A673 (cell line): ENCODE measurements around the gene STK33. TPM values are rescaled to one million over a fixed set of nuclear protein-coding genes. Genes with fewer than 3 reads are reported as not detected.

ENCODE experiments used
- BruUV-seq: library from RNA; stranded (reverse); fragments of 400-500 nt; replicated peaks from 2 replicates; lab custom pipeline; 2021; lab: Mats Ljungman, UMichigan
- CTCF ChIA-PET: fragments of 300-600 bp; sonication (Branson Sonifier 250); formaldehyde crosslinking; loops from one replicate; lab custom pipeline; 2022; ENCODE audit warnings: antibody characterized with exemption; lab: Charles Lee
- POLR2A ChIA-PET: fragments of 300-600 bp; sonication (Branson Sonifier 250); formaldehyde crosslinking; loops from one replicate; lab custom pipeline; 2022; ENCODE audit warnings: antibody characterized with exemption; ENCODE audit not compliant: low non-redundant PET; lab: Charles Lee
- DNase-seq: peaks from one replicate; pipeline ENCODE4 v3.0.0-alpha.2; 2015; ENCODE audit warnings: low spot score
- H3K27ac ChIP-seq: fragments of 200-600 bp; sonication (generic); 2 replicates; pipeline ENCODE4 v1.5.1; 2016; ENCODE audit warnings: mixed run types, low read depth, mild to moderate bottlenecking, mixed read lengths, antibody characterized with exemption, low read length; ENCODE audit not compliant: poor library complexity, severe bottlenecking
- H3K27me3 ChIP-seq: fragments of 200-600 bp; sonication (generic); replicated peaks from 2 replicates; pipeline ENCODE4 v1.6.1; 2017; ENCODE audit warnings: mixed run types, low read depth, mild to moderate bottlenecking, mixed read lengths, antibody characterized with exemption, low read length; ENCODE audit not compliant: insufficient read depth, poor library complexity
- H3K36me3 ChIP-seq: fragments of 200-600 bp; sonication (generic); 2 replicates; pipeline ENCODE4 v1.6.1; 2016; ENCODE audit warnings: mixed run types, mild to moderate bottlenecking, mixed read lengths, antibody characterized with exemption, low read length; ENCODE audit not compliant: insufficient read depth, poor library complexity, severe bottlenecking
- H3K4me1 ChIP-seq: fragments of 200-600 bp; sonication (generic); 2 replicates; pipeline ENCODE4 v1.6.1; 2017; ENCODE audit warnings: mixed run types, mild to moderate bottlenecking, mixed read lengths, antibody characterized with exemption, low read length; ENCODE audit not compliant: insufficient read depth, poor library complexity, severe bottlenecking
- H3K4me3 ChIP-seq: fragments of 200-600 bp; sonication (generic); 2 replicates; pipeline ENCODE4 v1.5.1; 2016; ENCODE audit warnings: low read depth, mixed run types, mild to moderate bottlenecking, mixed read lengths, low read length; ENCODE audit not compliant: poor library complexity, severe bottlenecking
- H3K9me3 ChIP-seq: fragments of 200-600 bp; sonication (generic); 2 replicates; pipeline ENCODE4 v1.6.1; 2016; ENCODE audit warnings: mixed run types, low read depth, mild to moderate bottlenecking, mixed read lengths, antibody characterized with exemption, low read length; ENCODE audit not compliant: poor library complexity, severe bottlenecking
- EZH2 ChIP-seq: fragments of 200-600 bp; sonication (generic); IDR thresholded peaks from 2 replicates; pipeline ENCODE4 v1.6.1; 2017; ENCODE audit warnings: borderline replicate concordance, low read depth, mild to moderate bottlenecking, mixed read lengths, antibody characterized with exemption, low read length; ENCODE audit not compliant: poor library complexity, severe bottlenecking
- intact Hi-C: fragments of 100-400 bp; cut with micrococcal nuclease; formaldehyde crosslinking; loops from one replicate; pipeline ENCODE4 v1.10.0; 2022; ENCODE audit not compliant: unreplicated experiment
- total RNA-seq: library from RNA; stranded (reverse); gene quantifications from 2 replicates; pipeline ENCODE4 v1.2.3, GENCODE V29; 2021
- TF ChIP-seq, protein P1 (sequence below): fragments of 300-800, 200-600 bp; sonication (generic); conservative IDR thresholded peaks from 2 replicates; pipeline ENCODE4 v1.5.1; 2017; ENCODE audit warnings: low read depth, mild to moderate bottlenecking, antibody characterized with exemption, low read length, moderate library complexity, mixed read lengths

STK33 gene
- total RNA-seq, 1 experiment from 2014 or later = not detected

DNA sequence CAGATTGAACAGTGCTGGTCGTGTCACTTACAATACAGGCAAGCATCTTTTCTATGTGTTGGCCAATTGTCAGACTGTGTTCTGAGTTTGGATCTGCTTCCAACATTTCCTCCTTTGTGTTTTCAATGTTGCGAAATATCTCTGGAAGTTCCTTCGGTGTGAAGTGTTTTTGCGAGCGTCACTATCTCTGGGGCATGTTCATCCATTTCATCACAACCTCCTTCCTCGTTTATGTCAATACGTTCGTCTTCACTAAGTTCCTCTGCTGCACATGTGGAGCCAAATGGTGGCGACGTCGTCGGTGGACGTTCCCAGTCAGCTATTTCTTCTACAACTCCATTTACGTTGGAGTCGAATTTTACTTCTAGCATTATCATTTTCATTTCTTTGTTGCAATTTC is 230.1 kb downstream of the STK33 start:
- DNase-seq = no peak
- no peaks in the 10 kb centered on the region for H3K4me1 ChIP-seq
- H3K36me3 ChIP-seq = no peaks in the 10 kb centered on the region
- peaks cover 44% of the 10 kb centered on the region for H3K27me3 ChIP-seq
- no peak overlapping the region for H3K4me3 ChIP-seq
- no TSS peak for BruUV-seq
- POLR2A ChIA-PET = no interaction called here
- no peaks in the 10 kb centered on the region for H3K9me3 ChIP-seq
- CTCF ChIA-PET = no interaction called here
- intact Hi-C loops = no loop called here
- TF ChIP-seq, protein P1, sequence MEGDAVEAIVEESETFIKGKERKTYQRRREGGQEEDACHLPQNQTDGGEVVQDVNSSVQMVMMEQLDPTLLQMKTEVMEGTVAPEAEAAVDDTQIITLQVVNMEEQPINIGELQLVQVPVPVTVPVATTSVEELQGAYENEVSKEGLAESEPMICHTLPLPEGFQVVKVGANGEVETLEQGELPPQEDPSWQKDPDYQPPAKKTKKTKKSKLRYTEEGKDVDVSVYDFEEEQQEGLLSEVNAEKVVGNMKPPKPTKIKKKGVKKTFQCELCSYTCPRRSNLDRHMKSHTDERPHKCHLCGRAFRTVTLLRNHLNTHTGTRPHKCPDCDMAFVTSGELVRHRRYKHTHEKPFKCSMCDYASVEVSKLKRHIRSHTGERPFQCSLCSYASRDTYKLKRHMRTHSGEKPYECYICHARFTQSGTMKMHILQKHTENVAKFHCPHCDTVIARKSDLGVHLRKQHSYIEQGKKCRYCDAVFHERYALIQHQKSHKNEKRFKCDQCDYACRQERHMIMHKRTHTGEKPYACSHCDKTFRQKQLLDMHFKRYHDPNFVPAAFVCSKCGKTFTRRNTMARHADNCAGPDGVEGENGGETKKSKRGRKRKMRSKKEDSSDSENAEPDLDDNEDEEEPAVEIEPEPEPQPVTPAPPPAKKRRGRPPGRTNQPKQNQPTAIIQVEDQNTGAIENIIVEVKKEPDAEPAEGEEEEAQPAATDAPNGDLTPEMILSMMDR = no peak
- TF ChIP-seq EZH2 = no peak
- H3K27ac ChIP-seq = no peak overlapping the region

DNA sequence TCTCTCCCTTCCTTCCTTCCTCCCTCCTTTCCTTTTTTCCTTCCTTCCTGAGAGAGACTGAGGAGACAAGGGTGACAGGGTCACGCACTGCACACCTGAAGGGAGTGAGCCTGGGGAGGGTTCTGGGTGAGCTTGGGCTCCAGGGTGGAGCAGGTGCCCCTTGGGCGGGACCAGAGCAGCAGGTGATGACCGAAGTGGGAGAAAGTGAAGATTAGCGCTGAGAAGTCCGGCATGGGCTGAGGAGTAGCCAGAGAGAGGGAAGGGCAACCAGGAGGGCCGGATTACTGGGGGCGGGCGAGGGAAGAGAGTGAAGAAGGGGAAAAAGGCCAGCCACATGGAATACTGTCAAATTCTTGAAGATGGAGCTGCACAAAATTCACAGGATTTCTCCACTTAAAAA is 231.1 kb downstream of the STK33 start:
- TF ChIP-seq, protein P1 = no peak
- TF ChIP-seq EZH2 = no peak
- CTCF ChIA-PET = no interaction called here
- DNase-seq = no peak
- Histone ChIP-seq H3K27me3 (peaks cover 40% of the 10 kb centered on the region), H3K9me3 (no peaks in the 10 kb centered on the region), H3K36me3 (no peaks in the 10 kb centered on the region), H3K4me1 (no peaks in the 10 kb centered on the region), H3K27ac (no peak overlapping the region), H3K4me3 (no peak overlapping the region)
- POLR2A ChIA-PET = no interaction called here
- BruUV-seq = no TSS peak
- intact Hi-C loops = no loop called here

DNA sequence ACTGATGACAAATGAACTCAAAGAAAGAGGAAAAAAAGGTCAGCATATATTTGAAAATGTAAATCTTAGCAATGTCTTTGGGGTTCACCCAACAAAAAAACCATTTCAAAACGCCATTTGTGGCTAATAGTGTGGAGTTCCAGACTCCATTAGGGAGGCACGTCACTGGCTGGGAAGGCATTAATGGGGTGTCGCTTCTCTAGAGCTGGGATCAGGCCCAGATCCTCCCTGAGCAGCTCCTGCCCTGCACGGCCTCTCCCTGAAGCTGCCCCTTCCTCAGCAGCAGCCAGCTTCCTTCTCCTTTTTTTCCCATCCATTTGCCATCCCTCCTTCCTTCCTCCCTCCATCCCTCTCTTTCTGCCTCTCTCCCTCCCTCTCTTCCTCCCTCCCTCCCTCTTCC is 231.5 kb downstream of the STK33 start:
- BruUV-seq = no TSS peak
- POLR2A ChIA-PET = no interaction called here
- H3K9me3 ChIP-seq = no peaks in the 10 kb centered on the region
- no peak for DNase-seq
- no peak overlapping the region for H3K4me3 ChIP-seq
- intact Hi-C loops = no loop called here
- CTCF ChIA-PET = no interaction called here
- no peaks in the 10 kb centered on the region for H3K36me3 ChIP-seq
- peaks cover 42% of the 10 kb centered on the region for H3K27me3 ChIP-seq
- no peaks in the 10 kb centered on the region for H3K4me1 ChIP-seq
- TF ChIP-seq EZH2 = no peak
- H3K27ac ChIP-seq = no peak overlapping the region

DNA sequence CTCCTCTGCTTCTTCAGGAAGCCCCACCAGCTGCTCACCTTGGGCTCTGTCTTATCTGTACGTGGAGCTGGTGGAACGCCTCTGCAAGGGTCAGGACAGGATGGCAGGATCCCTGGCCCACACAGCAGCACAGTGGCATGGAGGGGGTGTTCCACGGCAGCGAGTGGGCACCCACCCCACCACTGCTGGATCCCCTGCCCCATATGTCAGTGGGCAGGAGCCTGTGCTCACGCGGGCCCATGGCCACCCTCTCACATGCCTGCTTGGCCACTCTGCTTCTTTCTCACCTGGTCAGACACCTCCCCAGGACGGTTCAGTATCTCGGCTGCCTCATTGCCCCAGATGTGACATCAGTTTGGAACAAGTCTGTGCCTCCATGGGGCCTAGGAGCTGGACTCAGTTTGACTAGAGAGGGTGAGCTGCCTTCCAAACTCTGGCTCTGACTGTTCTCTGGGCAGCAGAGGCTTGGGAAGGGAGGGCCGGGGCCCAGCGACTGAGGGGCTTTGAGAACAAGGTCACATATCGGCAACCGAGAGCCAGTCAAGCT is 232.3 kb downstream of the STK33 start:
- intact Hi-C loops = no loop called here
- ChIA-PET CTCF (no interaction called here), POLR2A (no interaction called here)
- no TSS peak for BruUV-seq
- Histone ChIP-seq H3K27me3 (peaks cover 49% of the 10 kb centered on the region), H3K27ac (no peak overlapping the region), H3K36me3 (no peaks in the 10 kb centered on the region), H3K4me1 (no peaks in the 10 kb centered on the region), H3K4me3 (no peak overlapping the region), H3K9me3 (no peaks in the 10 kb centered on the region)
- no peak for DNase-seq
- TF ChIP-seq, protein P1 = no peak
- no peak for TF ChIP-seq EZH2
